C4-2B (cell line): ENCODE data around the gene CECR2.

Experiments
- H3K27ac ChIP-seq: fragments of 450-650 bp; 2 replicates; pipeline ENCODE4 v1.5.1; 2017
- CTCF ChIP-seq: fragments of 450-650 bp; conservative IDR thresholded peaks from 2 replicates; pipeline ENCODE4 v1.5.1; 2017; ENCODE audit warnings: mild to moderate bottlenecking
- ZFX ChIP-seq: fragments of 450-650 bp; IDR thresholded peaks from 2 replicates; pipeline ENCODE4 v1.6.1; 2017

CECR2 gene

GRCh38 chr22:17580441-17581031 lies 211.3 kb downstream of the CECR2 start:
- no peak overlapping the region for H3K27ac ChIP-seq
- TF ChIP-seq CTCF, result no peak
- TF ChIP-seq ZFX, result no peak

- no peak overlapping the region for H3K27ac ChIP-seq
- TF ChIP-seq CTCF, result no peak
- no peak for TF ChIP-seq ZFX
Measured at GRCh38 chr22:17581056-17581455, 211.8 kb downstream of the CECR2 start.

GRCh38 chr22:17581631-17582030 lies 212.4 kb downstream of the CECR2 start:
- no peak overlapping the region for H3K27ac ChIP-seq
- TF ChIP-seq ZFX (no peak), CTCF (no peak)

- TF ChIP-seq CTCF (no peak), ZFX (no peak)
- H3K27ac ChIP-seq, result no peak overlapping the region
Measured at GRCh38 chr22:17583151-17583550, 213.9 kb downstream of the CECR2 start.

GRCh38 chr22:17586831-17587440 lies 217.7 kb downstream of the CECR2 start:
- no peak overlapping the region for H3K27ac ChIP-seq
- no peak for TF ChIP-seq ZFX
- TF ChIP-seq CTCF, result no peak

GRCh38 chr22:17587629-17588028 lies 218.4 kb downstream of the CECR2 start:
- TF ChIP-seq CTCF (no peak), ZFX (no peak)
- H3K27ac ChIP-seq, result no peak overlapping the region

- TF ChIP-seq CTCF (no peak), ZFX (no peak)
- H3K27ac ChIP-seq, result no peak overlapping the region
Measured at GRCh38 chr22:17588606-17589005, 219.3 kb downstream of the CECR2 start.
